GM21390 (cell line): ENCODE data around the gene NAT10.
"Not testable (repeated sequence)": the region's sequence is repeated elsewhere in the genome, so short reads cannot be mapped to it uniquely, and the experiment has no call there.

ENCODE experiments used
- ATAC-seq: cut with Tn5 transposase; IDR thresholded peaks from one replicate; pipeline ENCODE4 v1.9.1; 2021; ENCODE audit not compliant: unreplicated experiment

NAT10 gene

GRCh38 chr11:34105079-34105956 is at the start of gene NAT10:
NAT10 (plus strand) TSS chr11:34105629; CDS start chr11:34108226, 2,597 bp downstream.
- ATAC-seq, result peak; percentile 87

- ATAC-seq, result no peak
Measured at GRCh38 chr11:34056672-34057071, 48.8 kb upstream of the NAT10 start.

GRCh38 chr11:34063061-34063795 is 42.2 kb upstream of the NAT10 start:
- ATAC-seq, result no peak

GRCh38 chr11:34064291-34064690 is 41.1 kb upstream of the NAT10 start:
- no peak for ATAC-seq

- ATAC-seq, result no peak
Measured at GRCh38 chr11:34065505-34066203, 39.8 kb upstream of the NAT10 start.

- not testable (repeated sequence) for ATAC-seq
Measured at GRCh38 chr11:34066766-34067165, 38.7 kb upstream of the NAT10 start.

GRCh38 chr11:34067383-34068065 is 37.9 kb upstream of the NAT10 start:
- ATAC-seq, result no peak

GRCh38 chr11:34068111-34068510 is 37.3 kb upstream of the NAT10 start:
- ATAC-seq, result no peak

- not testable (repeated sequence) for ATAC-seq
Measured at GRCh38 chr11:34071306-34071705, 34.1 kb upstream of the NAT10 start.

- ATAC-seq, result no peak
Measured at GRCh38 chr11:34072041-34072440, 33.4 kb upstream of the NAT10 start.

GRCh38 chr11:34072832-34073231 is 32.6 kb upstream of the NAT10 start:
- no peak for ATAC-seq

- no peak for ATAC-seq
Measured at GRCh38 chr11:34074391-34074790, 31.0 kb upstream of the NAT10 start.

GRCh38 chr11:34075178-34075820 is 30.1 kb upstream of the NAT10 start:
- ATAC-seq, result no peak

GRCh38 chr11:34080609-34081008 is 24.8 kb upstream of the NAT10 start:
- no peak for ATAC-seq

GRCh38 chr11:34084637-34085036 is 20.8 kb upstream of the NAT10 start:
- no peak for ATAC-seq

GRCh38 chr11:34086554-34087283 is 18.7 kb upstream of the NAT10 start:
- ATAC-seq, result no peak

GRCh38 chr11:34091825-34092224 is 13.6 kb upstream of the NAT10 start:
- ATAC-seq, result no peak

GRCh38 chr11:34094900-34095299 is 10.5 kb upstream of the NAT10 start:
- not testable (repeated sequence) for ATAC-seq

GRCh38 chr11:34098813-34099212 is 6.6 kb upstream of the NAT10 start:
- no peak for ATAC-seq

- no peak for ATAC-seq
Measured at GRCh38 chr11:34104680-34105078, 750 bp upstream of the NAT10 start.
